Measurements from ENCODE around the gene HYAL1.

Gene HYAL1

GRCh38 chr3:50327129-50327528, 23.8 kb upstream of the HYAL1 start:
- in situ Hi-C loops (cut with MboI; ENCODE audit: low pct_unique_long_range_greater_than_20kb, low sequenced_read_pairs, unreplicated experiment) = no loop called here
- DNase-seq (ENCODE audit: low spot score) = no peak
- TF ChIP-seq CTCF (IDR thresholded peaks at IDR 0.05; ENCODE audit: extremely low read depth, insufficient read depth, missing control alignments) = no peak

GRCh38 chr3:50326182-50326541, 22.8 kb upstream of the HYAL1 start:
- DNase-seq (ENCODE audit: low spot score) = no peak
- in situ Hi-C loops (cut with MboI; ENCODE audit: low pct_unique_long_range_greater_than_20kb, low sequenced_read_pairs, unreplicated experiment) = no loop called here
- no peak for TF ChIP-seq CTCF (IDR thresholded peaks at IDR 0.05; ENCODE audit: extremely low read depth, insufficient read depth, missing control alignments)

GRCh38 chr3:50325497-50326181, 22.3 kb upstream of the HYAL1 start:
- DNase-seq (ENCODE audit: low spot score) = no peak
- in situ Hi-C loops (cut with MboI; ENCODE audit: low pct_unique_long_range_greater_than_20kb, low sequenced_read_pairs, unreplicated experiment) = no loop called here
- no peak for TF ChIP-seq CTCF (IDR thresholded peaks at IDR 0.05; ENCODE audit: extremely low read depth, insufficient read depth, missing control alignments)

GRCh38 chr3:50325113-50325480, 21.7 kb upstream of the HYAL1 start:
- no peak for TF ChIP-seq CTCF (IDR thresholded peaks at IDR 0.05; ENCODE audit: extremely low read depth, insufficient read depth, missing control alignments)
- no peak for DNase-seq (ENCODE audit: low spot score)
- in situ Hi-C loops (cut with MboI; ENCODE audit: low pct_unique_long_range_greater_than_20kb, low sequenced_read_pairs, unreplicated experiment) = no loop called here

- peak; percentile 83 for TF ChIP-seq CTCF (IDR thresholded peaks at IDR 0.05; ENCODE audit: extremely low read depth, insufficient read depth, missing control alignments)
- in situ Hi-C loops (cut with MboI; ENCODE audit: low pct_unique_long_range_greater_than_20kb, low sequenced_read_pairs, unreplicated experiment) = no loop called here
- DNase-seq (ENCODE audit: low spot score) = peak; percentile 80
These were observed 21.2 kb upstream of the HYAL1 start for GRCh38 chr3:50324351-50325112.

- TF ChIP-seq CTCF (IDR thresholded peaks at IDR 0.05; ENCODE audit: extremely low read depth, insufficient read depth, missing control alignments) = no peak
- in situ Hi-C loops (cut with MboI; ENCODE audit: low pct_unique_long_range_greater_than_20kb, low sequenced_read_pairs, unreplicated experiment) = no loop called here
- DNase-seq (ENCODE audit: low spot score) = no peak
These were observed 20.3 kb upstream of the HYAL1 start for GRCh38 chr3:50323614-50324199.
